CD4-positive, CD25-positive, alpha-beta regulatory T cell (primary cell): ENCODE data around the gene VENTX. TPM values are rescaled to one million over a fixed set of nuclear protein-coding genes. Genes with fewer than 3 reads are reported as not detected.

Experiments
- ATAC-seq, 2 donors: fragments of 150-1000 bp; cut with Tn5 transposase; one replicate each; pipeline ENCODE4 v1.10.0; 2021; ENCODE audit warnings: low read depth in 2 of 2, moderate number of reproducible peaks in 2 of 2, moderate library complexity in 1 of 2
- DNase-seq, 3 donors: peaks; one replicate each; pipeline versions ENCODE4 v3.0.0 to v3.0.0-alpha.2; 2012 to 2022; ENCODE audit warnings: mixed read lengths in 1 of 3
- H3K27ac ChIP-seq: one replicate; pipeline ENCODE4 v1.7.0; 2013; ENCODE audit warnings: mild to moderate bottlenecking, low read length; ENCODE audit not compliant: insufficient read depth, poor library complexity, severe bottlenecking
- H3K27me3 ChIP-seq: one replicate; pipeline ENCODE4 v1.7.0; 2013; ENCODE audit warnings: low read length; ENCODE audit not compliant: control insufficient read depth, insufficient read depth
- H3K36me3 ChIP-seq: one replicate; pipeline ENCODE4 v1.7.0; 2013; ENCODE audit warnings: mild to moderate bottlenecking, low read length, moderate library complexity; ENCODE audit not compliant: control insufficient read depth, insufficient read depth
- H3K4me1 ChIP-seq: 2 replicates; pipeline ENCODE4 v1.7.0; 2013; ENCODE audit warnings: mild to moderate bottlenecking, low read length; ENCODE audit not compliant: insufficient read depth, control insufficient read depth, poor library complexity, severe bottlenecking
- H3K4me3 ChIP-seq: one replicate; pipeline ENCODE4 v1.7.0; 2013; ENCODE audit warnings: low read depth, mild to moderate bottlenecking, low read length, moderate library complexity
- H3K9me3 ChIP-seq, 2 experiments: 1 replicate in 1 of 2; 2 replicates in 1 of 2; pipeline ENCODE4 v1.7.0; 2013; ENCODE audit warnings: low read length in 2 of 2, mild to moderate bottlenecking in 1 of 2, moderate library complexity in 1 of 2; ENCODE audit not compliant: control insufficient read depth in 2 of 2
- H3K27ac Mint-ChIP-seq, 3 donors: one replicate each; pipeline ENCODE4 v1.8.0; 2020 to 2022; ENCODE audit warnings: mild to moderate bottlenecking in 3 of 3, mixed read lengths in 3 of 3, moderate library complexity in 2 of 3
- H3K27me3 Mint-ChIP-seq: one replicate; pipeline ENCODE4 v1.8.0; 2022; ENCODE audit warnings: mild to moderate bottlenecking, mixed read lengths
- H3K36me3 Mint-ChIP-seq: one replicate; pipeline ENCODE4 v1.8.0; 2020; ENCODE audit warnings: mixed read lengths
- H3K4me1 Mint-ChIP-seq, 4 donors: one replicate each; pipeline ENCODE4 v1.8.0; 2020 to 2022; ENCODE audit warnings: mixed read lengths in 4 of 4, mild to moderate bottlenecking in 1 of 4
- H3K4me3 Mint-ChIP-seq, 4 donors: one replicate each; pipeline ENCODE4 v1.8.0; 2020 to 2022; ENCODE audit warnings: mild to moderate bottlenecking in 4 of 4, mixed read lengths in 4 of 4, moderate library complexity in 3 of 4
- H3K9me3 Mint-ChIP-seq, 7 donors: one replicate each; pipeline ENCODE4 v1.8.0; 2020 to 2022; ENCODE audit warnings: mixed read lengths in 7 of 7, mild to moderate bottlenecking in 3 of 7, moderate library complexity in 2 of 7
- polyA plus RNA-seq, 4 donors: library from polyadenylated mRNA; unstranded; fragments of 300-500 nt; fragmentation: Illumina TruSeq; gene quantifications; one replicate each; pipeline ENCODE4 v1.2.3, GENCODE V29; 2021
- total RNA-seq: library from RNA; stranded (reverse); gene quantifications from one replicate; pipeline ENCODE4 v1.2.3, GENCODE V29; 2022

The VENTX gene
- total and polyA plus RNA-seq, 5 donors from 2014 or later: not detected

GRCh38 chr10:133199488-133199885 is 38.2 kb upstream of the VENTX start:
- H3K4me3 Mint-ChIP-seq: no peak overlapping the region
- ATAC-seq: no peak

DNA sequence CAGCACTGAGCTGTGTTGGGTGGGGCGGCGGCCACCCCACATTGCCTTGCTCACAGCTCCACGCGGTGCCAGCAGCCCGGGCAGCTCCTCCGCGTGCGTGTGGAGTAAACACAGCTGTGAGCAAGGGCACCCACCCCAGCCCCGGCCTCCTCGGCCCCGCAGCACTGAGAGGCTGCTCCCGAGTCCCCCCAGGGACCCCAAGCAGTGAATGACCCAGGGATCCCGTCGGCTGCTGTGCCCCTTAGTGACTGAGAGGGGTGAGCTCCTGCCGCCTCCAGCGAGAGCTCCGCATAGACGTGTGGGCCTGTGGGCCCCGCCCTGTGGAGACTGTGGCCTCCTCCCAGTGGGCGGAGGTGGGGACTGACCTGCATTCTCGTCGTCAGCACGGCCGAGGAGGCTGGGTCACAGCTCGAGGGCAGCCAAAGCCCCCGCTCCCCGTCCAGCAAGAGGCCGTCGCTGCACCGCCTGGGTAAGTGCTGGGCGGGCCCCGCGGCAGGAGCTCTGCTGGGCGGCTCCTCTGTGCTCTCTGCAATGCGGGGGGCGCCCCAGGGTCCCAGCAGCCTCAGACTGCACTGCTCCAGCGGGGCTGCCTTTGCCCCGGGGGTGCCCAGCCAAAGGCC is 37.6 kb upstream of the VENTX start:
- Mint-ChIP-seq H3K9me3 (no peaks in the 10 kb centered on the region), H3K4me3 (no peak overlapping the region), H3K36me3 (no peaks in the 10 kb centered on the region), H3K27me3 (no peaks in the 10 kb centered on the region), H3K27ac (no peak overlapping the region), H3K4me1 (no peaks in the 10 kb centered on the region)
- no peaks in the 10 kb centered on the region for H3K9me3 ChIP-seq
- no peaks in the 10 kb centered on the region for H3K4me1 ChIP-seq
- no peaks in the 10 kb centered on the region for H3K36me3 ChIP-seq
- no peak overlapping the region for H3K27ac ChIP-seq
- H3K27me3 ChIP-seq: no peaks in the 10 kb centered on the region
- ATAC-seq (no peak), DNase-seq (no peak)
- no peak overlapping the region for H3K4me3 ChIP-seq

More at GRCh38 chr10:133199488-133199885, 38.2 kb upstream of the VENTX start:
- no peak for DNase-seq
- no peak overlapping the region for H3K27ac Mint-ChIP-seq
- no peaks in the 10 kb centered on the region for H3K27me3 ChIP-seq
- no peaks in the 10 kb centered on the region for H3K36me3 Mint-ChIP-seq
- no peaks in the 10 kb centered on the region for H3K27me3 Mint-ChIP-seq
- H3K9me3 Mint-ChIP-seq: peaks cover 0 to 3% (median 0%) of the 10 kb centered on the region in 7 donors
- H3K4me1 Mint-ChIP-seq: no peaks in the 10 kb centered on the region
- no peaks in the 10 kb centered on the region for H3K9me3 ChIP-seq
- no peaks in the 10 kb centered on the region for H3K4me1 ChIP-seq
- no peaks in the 10 kb centered on the region for H3K36me3 ChIP-seq
- no peak overlapping the region for H3K27ac ChIP-seq
- H3K4me3 ChIP-seq: no peak overlapping the region

DNA sequence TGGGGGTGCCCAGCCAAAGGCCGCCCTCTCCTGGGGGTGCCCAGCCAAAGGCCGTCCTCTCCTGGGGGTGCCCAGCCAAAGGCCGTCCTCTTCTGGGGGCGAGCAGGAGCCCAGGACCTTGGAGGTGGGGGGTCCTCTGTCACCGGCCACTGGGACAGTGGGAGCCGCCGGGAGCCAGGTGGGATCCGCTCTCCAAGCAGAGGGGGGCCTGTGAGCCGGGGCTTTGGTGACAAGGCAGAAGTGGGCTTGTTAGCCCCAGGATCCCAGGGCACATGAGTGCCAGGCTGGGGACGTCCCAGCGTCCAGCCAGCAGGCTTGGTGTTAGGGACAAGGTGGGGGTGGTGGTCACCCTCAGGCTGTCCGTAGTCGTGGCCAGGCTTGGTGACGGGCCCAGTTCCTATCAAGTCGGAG is 37.0 kb upstream of the VENTX start:
- Histone ChIP-seq H3K36me3 (no peaks in the 10 kb centered on the region), H3K9me3 (no peaks in the 10 kb centered on the region), H3K4me1 (no peaks in the 10 kb centered on the region), H3K4me3 (no peak overlapping the region), H3K27me3 (no peaks in the 10 kb centered on the region), H3K27ac (no peak overlapping the region)
- Mint-ChIP-seq H3K9me3 (no peaks in the 10 kb centered on the region), H3K36me3 (no peaks in the 10 kb centered on the region), H3K4me1 (no peaks in the 10 kb centered on the region), H3K27me3 (no peaks in the 10 kb centered on the region), H3K27ac (peak overlapping the region in 1 of 3 donors; percentile 25), H3K4me3 (peak overlapping the region in 1 of 4 donors; percentile 65)
- ATAC-seq (no peak), DNase-seq (no peak)

GRCh38 chr10:133201151-133201947 is 36.3 kb upstream of the VENTX start:
- peak overlapping the region in 1 of 3 donors; percentile 25 for H3K27ac Mint-ChIP-seq
- Histone ChIP-seq H3K27ac (no peak overlapping the region), H3K27me3 (no peaks in the 10 kb centered on the region), H3K36me3 (no peaks in the 10 kb centered on the region), H3K4me1 (no peaks in the 10 kb centered on the region), H3K4me3 (no peak overlapping the region), H3K9me3 (no peaks in the 10 kb centered on the region)
- H3K4me1 Mint-ChIP-seq: no peaks in the 10 kb centered on the region
- peak overlapping the region in 1 of 4 donors; percentile 65 for H3K4me3 Mint-ChIP-seq
- ATAC-seq (no peak), DNase-seq (no peak)
- no peaks in the 10 kb centered on the region for H3K9me3 Mint-ChIP-seq
- no peaks in the 10 kb centered on the region for H3K36me3 Mint-ChIP-seq
- H3K27me3 Mint-ChIP-seq: no peaks in the 10 kb centered on the region

DNA sequence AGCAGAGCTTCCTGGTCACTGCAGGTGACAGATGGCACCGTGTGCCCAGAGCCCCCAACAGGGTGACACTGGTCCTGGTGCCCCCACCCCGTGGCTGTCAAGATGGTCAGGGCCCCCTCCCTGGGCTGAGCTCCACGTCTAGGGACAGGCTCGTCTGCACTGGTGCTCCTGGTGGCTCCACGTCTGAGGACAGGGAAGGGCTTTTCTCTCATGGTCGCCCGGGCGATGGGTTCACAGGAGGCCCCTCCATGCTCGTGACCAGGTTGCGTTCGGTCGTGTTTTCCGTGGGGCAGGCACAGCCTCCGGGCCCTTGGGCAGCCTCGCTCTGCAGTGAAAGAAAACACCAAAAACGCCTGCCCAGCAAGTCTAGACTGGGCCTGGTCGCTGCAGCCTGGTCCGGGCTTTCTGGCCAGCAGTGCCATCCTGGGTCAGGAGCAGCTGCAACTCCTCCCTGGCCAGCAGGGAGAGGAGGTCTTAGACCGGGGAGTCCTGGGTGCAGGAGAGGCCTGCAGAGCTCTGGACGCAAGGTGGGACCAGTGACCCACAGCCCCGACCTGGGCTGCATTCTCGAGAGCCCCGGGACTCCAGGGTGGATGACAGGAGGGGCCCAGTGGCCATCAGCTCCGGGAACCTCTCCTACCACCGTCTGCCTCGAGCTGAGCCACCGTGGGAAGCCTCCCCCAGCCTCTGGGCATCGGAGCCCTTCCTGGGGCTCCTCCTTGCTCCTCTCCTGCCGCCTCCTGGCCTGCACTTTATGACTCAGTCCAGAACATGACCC is 35.5 kb upstream of the VENTX start:
- Histone ChIP-seq H3K9me3 (no peaks in the 10 kb centered on the region), H3K27ac (no peak overlapping the region), H3K4me1 (no peaks in the 10 kb centered on the region), H3K27me3 (no peaks in the 10 kb centered on the region), H3K36me3 (no peaks in the 10 kb centered on the region), H3K4me3 (no peak overlapping the region)
- ATAC-seq (no peak), DNase-seq (no peak)
- Mint-ChIP-seq H3K27me3 (no peaks in the 10 kb centered on the region), H3K9me3 (no peaks in the 10 kb centered on the region), H3K36me3 (no peaks in the 10 kb centered on the region), H3K27ac (no peak overlapping the region), H3K4me3 (no peak overlapping the region), H3K4me1 (no peaks in the 10 kb centered on the region)

DNA sequence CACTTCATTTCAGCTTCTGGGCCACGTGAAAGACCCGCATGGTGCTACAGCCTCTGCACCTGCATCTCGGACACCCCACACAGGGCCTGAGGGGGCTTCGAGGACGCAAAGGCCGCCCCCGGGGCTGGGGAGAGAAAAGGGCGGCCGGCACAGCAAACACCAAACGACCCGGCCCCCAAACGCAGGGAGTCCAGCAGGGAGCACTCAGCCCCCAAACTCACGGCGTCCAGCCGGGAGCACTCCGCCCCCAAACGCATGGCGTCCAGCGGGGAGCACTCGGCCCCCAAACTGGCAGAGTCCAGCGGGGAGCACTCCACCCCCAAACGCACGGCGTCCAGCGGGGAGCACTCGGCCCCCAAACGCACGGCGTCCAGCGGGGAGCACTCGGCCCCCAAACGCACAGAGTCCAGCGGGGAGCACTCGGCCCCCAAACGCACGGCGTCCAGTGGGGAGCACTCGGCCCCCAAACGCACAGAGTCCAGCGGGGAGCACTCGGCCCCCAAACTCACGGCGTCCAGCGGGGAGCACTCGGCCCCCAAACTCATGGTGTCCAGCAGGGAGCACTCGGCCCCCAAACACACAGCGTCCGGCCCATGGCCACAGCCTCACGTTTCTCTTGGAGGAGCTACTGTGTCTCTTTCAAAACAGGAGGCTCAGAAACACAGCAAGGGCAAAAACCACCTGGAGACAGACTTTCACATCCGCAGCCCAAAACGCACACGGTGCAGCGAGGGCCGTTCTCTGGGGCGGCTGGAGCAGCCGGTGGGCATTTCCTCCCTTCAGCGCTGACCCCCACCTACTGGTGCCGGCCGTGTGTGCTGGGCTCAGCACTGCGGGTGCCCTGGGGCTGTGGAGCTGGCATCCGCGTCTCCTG is 34.6 kb upstream of the VENTX start:
- H3K4me1 Mint-ChIP-seq: no peaks in the 10 kb centered on the region
- Histone ChIP-seq H3K4me1 (no peaks in the 10 kb centered on the region), H3K9me3 (no peaks in the 10 kb centered on the region), H3K4me3 (no peak overlapping the region), H3K36me3 (no peaks in the 10 kb centered on the region), H3K27ac (no peak overlapping the region), H3K27me3 (no peaks in the 10 kb centered on the region)
- no peak for DNase-seq
- no peak overlapping the region for H3K27ac Mint-ChIP-seq
- H3K27me3 Mint-ChIP-seq: no peaks in the 10 kb centered on the region
- no peak for ATAC-seq
- H3K36me3 Mint-ChIP-seq: no peaks in the 10 kb centered on the region
- H3K9me3 Mint-ChIP-seq: no peaks in the 10 kb centered on the region
- H3K4me3 Mint-ChIP-seq: no peak overlapping the region

GRCh38 chr10:133203652-133204195 is 33.9 kb upstream of the VENTX start:
- ATAC-seq (no peak), DNase-seq (no peak)
- H3K27ac ChIP-seq: no peak overlapping the region
- H3K36me3 ChIP-seq: no peaks in the 10 kb centered on the region
- H3K27me3 ChIP-seq: no peaks in the 10 kb centered on the region
- H3K9me3 Mint-ChIP-seq: no peaks in the 10 kb centered on the region
- no peak overlapping the region for H3K4me3 ChIP-seq
- no peaks in the 10 kb centered on the region for H3K36me3 Mint-ChIP-seq
- H3K9me3 ChIP-seq: no peaks in the 10 kb centered on the region
- H3K27me3 Mint-ChIP-seq: no peaks in the 10 kb centered on the region
- H3K4me1 Mint-ChIP-seq: no peaks in the 10 kb centered on the region
- no peaks in the 10 kb centered on the region for H3K4me1 ChIP-seq
- no peak overlapping the region for H3K4me3 Mint-ChIP-seq
- H3K27ac Mint-ChIP-seq: no peak overlapping the region
